GM12878 (cell line): ENCODE results near the gene TSBP1. TPM values are rescaled to one million over a fixed set of nuclear protein-coding genes. Genes with fewer than 3 reads are reported as not detected.

Experiments used
- ATAC-seq: fragments of 200-7000 bp; cut with Tn5 transposase; 3 replicates; pipeline ENCODE4 v1.9.1; 2020; ENCODE audit warnings: mild to moderate bottlenecking, moderate library complexity
- BruUV-seq: library from RNA; stranded (reverse); fragments of 400-500 nt; replicated peaks from 2 replicates; lab custom pipeline; 2021; lab: Mats Ljungman, UMichigan
- CTCF ChIA-PET: fragments of 300-600 bp; sonication (Branson Sonifier 250); formaldehyde crosslinking; extraction: SDS; loops from one replicate; lab custom pipeline; 2021; ENCODE audit warnings: inconsistent platforms; lab: Yijun Ruan, JAX
- POLR2A ChIA-PET: fragments of 350-600 bp; formaldehyde crosslinking; extraction: SDS; loops from one replicate; lab custom pipeline; 2021; ENCODE audit warnings: inconsistent platforms; lab: Charles Lee
- RAD21 ChIA-PET: fragments of 300-600 bp; sonication (Branson Sonifier 250); formaldehyde crosslinking; loops from one replicate; lab custom pipeline; 2023; ENCODE audit warnings: antibody characterized with exemption; ENCODE audit not compliant: unreplicated experiment; lab: Charles Lee
- SMC1A ChIA-PET: fragments of 300-600 bp; sonication (Branson Sonifier 250); formaldehyde crosslinking; loops from one replicate; lab custom pipeline; 2023; ENCODE audit not compliant: unreplicated experiment, uncharacterized antibody; lab: Charles Lee
- DNase-seq: peaks from one replicate; pipeline ENCODE4 v3.0.0-alpha.2; 2011; ENCODE audit warnings: low read depth, low spot score
- FAIRE-seq: peaks from 3 replicates; lab custom pipeline; 2011; peaks lifted over from hg19 to GRCh38; lab: Jason Lieb, UNC
- H2AFZ ChIP-seq: 2 replicates; pipeline ENCODE4 v1.6.0; 2011; ENCODE audit warnings: low read depth, low read length, control low read depth; ENCODE audit not compliant: control insufficient read depth
- H3K27ac ChIP-seq: 2 replicates; pipeline ENCODE4 v1.5.1; 2011; ENCODE audit warnings: control low read depth; ENCODE audit not compliant: control insufficient read depth, insufficient read depth
- H3K27me3 ChIP-seq, 2 experiments: replicated peaks in 1 of 2; 2 replicates each; pipeline versions ENCODE4 v1.6.0 to v1.6.1; 2011; ENCODE audit warnings: low read length in 1 of 2; ENCODE audit not compliant: control insufficient read depth in 2 of 2, insufficient read depth in 2 of 2
- H3K36me3 ChIP-seq, 2 experiments: 2 replicates each; pipeline ENCODE4 v1.5.1; 2011; ENCODE audit warnings: low read length in 1 of 2; ENCODE audit not compliant: control insufficient read depth in 2 of 2, insufficient read depth in 2 of 2
- H3K4me1 ChIP-seq: 2 replicates; pipeline ENCODE4 v1.6.1; 2011; ENCODE audit warnings: mild to moderate bottlenecking, low read length, moderate library complexity, mixed read lengths; ENCODE audit not compliant: control insufficient read depth, insufficient read depth
- H3K4me2 ChIP-seq: 2 replicates; pipeline ENCODE4 v1.6.0; 2011; ENCODE audit warnings: control low read depth; ENCODE audit not compliant: control insufficient read depth, insufficient read depth
- H3K4me3 ChIP-seq: fragments of 200-600 bp; sonication (generic); 2 replicates; pipeline ENCODE4 v1.5.1; 2016
- H3K79me2 ChIP-seq: 2 replicates; pipeline ENCODE4 v1.6.0; 2011; ENCODE audit warnings: low read length; ENCODE audit not compliant: control insufficient read depth, insufficient read depth
- H3K9ac ChIP-seq: 2 replicates; pipeline ENCODE4 v1.8.0; 2011; ENCODE audit warnings: low read length, control low read depth, mixed read lengths; ENCODE audit not compliant: control insufficient read depth, insufficient read depth
- H3K9me3 ChIP-seq: replicated peaks from 3 replicates; pipeline ENCODE4 v1.5.1; 2011; ENCODE audit warnings: mild to moderate bottlenecking, low read length; ENCODE audit not compliant: control insufficient read depth, insufficient read depth
- H4K20me1 ChIP-seq: 2 replicates; pipeline ENCODE4 v1.6.0; 2011; ENCODE audit not compliant: control insufficient read depth, insufficient read depth
- BRCA1 ChIP-seq: IDR thresholded peaks from 2 replicates; pipeline ENCODE4 v1.6.1; 2011; ENCODE audit warnings: low read depth, low read length, improper control_type of control experiment
- CEBPB ChIP-seq, 2 experiments: fragments of 150-350 bp in 1 of 2; IDR thresholded peaks; 2 replicates each; pipeline ENCODE4 v1.6.1; 2012 to 2014; ENCODE audit warnings: low read depth in 2 of 2, low read length in 2 of 2, borderline replicate concordance in 1 of 2, inconsistent platforms in 1 of 2
- STAT3 ChIP-seq: IDR thresholded peaks from 2 replicates; pipeline ENCODE4 v1.6.1; 2011; ENCODE audit warnings: low read depth, low read length, improper control_type of control experiment
- WGBS: methylation state at CpG from one replicate; pipeline ENCODE4 v1.1.6; 2016; ENCODE audit warnings: low lambda C conversion rate; ENCODE audit not compliant: insufficient replicate concordance, insufficient coverage; ENCODE audit errors: missing lambda C conversion rate; 5-methylcytosine and 5-hydroxymethylcytosine counted together
- in situ Hi-C: fragments of 300-500 bp; cut with MboI; formaldehyde crosslinking; loops from 9 replicates; pipeline ENCODE4 v1.14.3; 2018; ENCODE audit warnings: mixed read lengths
- intact Hi-C: fragments of 100-400 bp; cut with micrococcal nuclease; formaldehyde crosslinking; loops from one replicate; pipeline ENCODE4 v1.14.2; 2022; ENCODE audit not compliant: unreplicated experiment
- polyA plus RNA-seq, 11 experiments: library from polyadenylated mRNA; depleted of rRNA in 4 of 11; unstranded in 6 of 11; stranded (reverse) in 5 of 11; fragments of >200 nt; fragmentation: Nextera tagmentation in 4 of 11; fragmentation: Illumina TruSeq in 1 of 11; extraction: Ambion mirVana in 4 of 11; extraction: Trizol in 1 of 11; gene quantifications; 1 replicate in 1 of 11; 2 replicates in 10 of 11; pipeline versions ENCODE4 v1.2.1 to v1.2.3, GENCODE V29; 2011 to 2016; ENCODE audit warnings: inconsistent platforms in 2 of 11, missing spikeins in 2 of 11, low read depth in 1 of 11
- small RNA-seq: library from RNA; depleted of rRNA; stranded (forward); fragments of <200 nt; gene quantifications from one replicate; pipeline ENCODE3, GENCODE V24; 2014
- total RNA-seq, 4 experiments: library from RNA; depleted of rRNA in 3 of 4; stranded (reverse); fragments of >200 nt in 3 of 4; fragmentation: Illumina TruSeq in 1 of 4; extraction: Trizol in 1 of 4; gene quantifications; 2 replicates each; pipeline versions ENCODE4 v1.2.1 to v1.2.3, GENCODE V29; 2013 to 2021

The TSBP1 gene
- total and polyA plus RNA-seq, 10 of the 15 experiments (the other 5 are each of a cell fraction or from before 2014, with no cell fraction given): not detected

DNA sequence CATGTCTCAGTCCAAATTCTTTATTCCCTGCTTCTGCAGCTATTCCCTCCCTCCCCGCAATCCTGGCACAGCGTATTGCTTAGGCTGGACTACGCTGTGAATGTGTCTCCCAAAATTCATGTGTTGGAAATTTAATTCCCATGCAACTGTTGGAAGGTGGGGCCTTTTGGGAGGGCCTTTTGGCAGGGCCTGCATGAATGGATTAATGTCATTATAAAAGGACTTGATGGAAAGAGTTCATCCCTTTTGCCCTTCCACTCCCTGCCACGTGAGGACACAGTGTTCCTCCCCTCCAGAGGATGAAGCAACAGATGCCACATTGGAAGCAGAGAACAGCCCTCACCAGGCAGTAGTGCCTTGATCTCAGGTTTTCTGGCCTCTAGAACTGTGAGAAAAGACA, 127.4 kb downstream of the TSBP1 start:
- Histone ChIP-seq H3K4me1 (no peaks in the 10 kb centered on the region), H2AFZ (no peak overlapping the region), H3K36me3 (no peaks in the 10 kb centered on the region), H3K9ac (no peak overlapping the region), H3K9me3 (peaks cover 6% of the 10 kb centered on the region; the same call in 2 of the 3 replicates), H3K79me2 (no peaks in the 10 kb centered on the region), H3K27ac (no peak overlapping the region), H3K4me2 (no peak overlapping the region), H3K27me3 (no peaks in the 10 kb centered on the region; a peak in 1 of 4 replicates), H3K4me3 (no peak overlapping the region), H4K20me1 (no peaks in the 10 kb centered on the region)
- ATAC-seq (no peak), FAIRE-seq (no peak), DNase-seq (no peak)
- POLR2A ChIA-PET: no interaction called here
- CTCF ChIA-PET: interaction anchor here (1.0 to 6.6 kb wide), 13 partner anchors 9 to 623 kb away, joined by 3 to 98 read pairs (median 7); partner anchors contain the start of gene ATF6B
- in situ Hi-C loops (no loop called here), intact Hi-C loops (loop anchor here (5.0 to 10.0 kb wide), 2 partner anchors 127 to 461 kb away; no protein-coding TSS in a partner anchor)
- WGBS: 81% methylated on average over 4 of the region's 4 CpGs
- RAD21 ChIA-PET: interaction anchor here (1.3 to 1.7 kb wide), 5 partner anchors 11 to 187 kb away, joined by 3 to 10 read pairs (median 7); no protein-coding TSS in a partner anchor
- no peak for TF ChIP-seq BRCA1
- TF ChIP-seq STAT3: no peak
- no peak for TF ChIP-seq CEBPB (IDR thresholded peaks at IDR 0.05; ENCODE audit: borderline replicate concordance in 1 of 2, low read depth in 2 of 2, low read length in 2 of 2)
- BruUV-seq: no TSS peak
- SMC1A ChIA-PET: interaction anchor here (1.2 to 5.0 kb wide), 9 partner anchors 19 to 624 kb away, joined by 3 to 32 read pairs (median 8); partner anchors contain the start of gene BTNL2

Small RNA genes within 50 kb of the gene (small RNA-seq; reads per million reads assigned to genes)
- not detected for gene RNU6-603P

Other genes with a start within 250 kb of the TSBP1 start
Only the 7 nearest of the 15 such genes appear.
- gene AGER, start 187.7 kb downstream of the TSBP1 start, total RNA-seq (2014; rRNA removed): 2.9 and 3.7 TPM in 2 replicates
- gene AGER, start 187.7 kb downstream of the TSBP1 start, total RNA-seq (2014; rRNA removed; fragmentation: Illumina TruSeq; extraction: Trizol): 3.1 and 3.8 TPM in 2 replicates
- 15.4 and 15.7 TPM in 2 replicates for gene AGER, start 187.7 kb downstream of the TSBP1 start, total RNA-seq (2021)
- gene AGER, start 187.7 kb downstream of the TSBP1 start, polyA plus RNA-seq (2011; rRNA removed): 8.7 and 9.1 TPM in 2 replicates
- gene AGER, start 187.7 kb downstream of the TSBP1 start, polyA plus RNA-seq (2014; fragmentation: Illumina TruSeq; extraction: Trizol): 6.1 and 9.6 TPM in 2 replicates
- 1 to 10 TPM; 1.1 to 3.9 TPM for gene AGER, start 187.7 kb downstream of the TSBP1 start, polyA plus RNA-seq (2014; fragmentation: Nextera tagmentation; extraction: Ambion mirVana)
- gene AGER, start 187.7 kb downstream of the TSBP1 start, polyA plus RNA-seq (2014; rRNA removed): 14.5 and 18.2 TPM in 2 replicates
- gene AGER, start 187.7 kb downstream of the TSBP1 start, polyA plus RNA-seq (2016; fragmentation: Nextera tagmentation; extraction: Ambion mirVana): 1 to 10 TPM; 2.2 to 3.0 TPM
- 19.3 and 20.8 TPM in 2 replicates for gene PBX2, start 181.7 kb downstream of the TSBP1 start, total RNA-seq (2014; rRNA removed)
- gene PBX2, start 181.7 kb downstream of the TSBP1 start, total RNA-seq (2014; rRNA removed; fragmentation: Illumina TruSeq; extraction: Trizol): 20.3 and 21.8 TPM in 2 replicates
- gene PBX2, start 181.7 kb downstream of the TSBP1 start, total RNA-seq (2021): 59.6 and 66.5 TPM in 2 replicates
- gene PBX2, start 181.7 kb downstream of the TSBP1 start, polyA plus RNA-seq (2011; rRNA removed): 35.7 and 48.8 TPM in 2 replicates
- 50.7 and 50.9 TPM in 2 replicates for gene PBX2, start 181.7 kb downstream of the TSBP1 start, polyA plus RNA-seq (2014; fragmentation: Illumina TruSeq; extraction: Trizol)
- gene PBX2, start 181.7 kb downstream of the TSBP1 start, polyA plus RNA-seq (2014; fragmentation: Nextera tagmentation; extraction: Ambion mirVana): 1 to 10 TPM in 1 of 2 experiments, under 1 TPM in 1; 0.84 to 1.2 TPM
- 58.0 and 73.3 TPM in 2 replicates for gene PBX2, start 181.7 kb downstream of the TSBP1 start, polyA plus RNA-seq (2014; rRNA removed)
- 1 to 10 TPM; 2.7 to 3.7 TPM for gene PBX2, start 181.7 kb downstream of the TSBP1 start, polyA plus RNA-seq (2016; fragmentation: Nextera tagmentation; extraction: Ambion mirVana)
- 117 and 133 TPM in 2 replicates for gene GPSM3, start 179.3 kb downstream of the TSBP1 start, total RNA-seq (2014; rRNA removed)
- 63.7 and 71.6 TPM in 2 replicates for gene GPSM3, start 179.3 kb downstream of the TSBP1 start, total RNA-seq (2014; rRNA removed; fragmentation: Illumina TruSeq; extraction: Trizol)
- gene GPSM3, start 179.3 kb downstream of the TSBP1 start, total RNA-seq (2021): 131 TPM in 2 replicates
- 65.3 and 131 TPM in 2 replicates for gene GPSM3, start 179.3 kb downstream of the TSBP1 start, polyA plus RNA-seq (2011; rRNA removed)
- gene GPSM3, start 179.3 kb downstream of the TSBP1 start, polyA plus RNA-seq (2014; fragmentation: Illumina TruSeq; extraction: Trizol): 60.2 and 104 TPM in 2 replicates
- gene GPSM3, start 179.3 kb downstream of the TSBP1 start, polyA plus RNA-seq (2014; fragmentation: Nextera tagmentation; extraction: Ambion mirVana): 10 to 100 TPM; 22.0 to 61.9 TPM
- gene GPSM3, start 179.3 kb downstream of the TSBP1 start, polyA plus RNA-seq (2014; rRNA removed): 112 and 144 TPM in 2 replicates
- gene GPSM3, start 179.3 kb downstream of the TSBP1 start, polyA plus RNA-seq (2016; fragmentation: Nextera tagmentation; extraction: Ambion mirVana): 100 to 1,000 TPM; 114 to 137 TPM
- gene NOTCH4, start 147.8 kb downstream of the TSBP1 start, total RNA-seq (2014; rRNA removed): 1.1 and 1.7 TPM in 2 replicates
- 0.83 and 1.1 TPM in 2 replicates for gene NOTCH4, start 147.8 kb downstream of the TSBP1 start, total RNA-seq (2014; rRNA removed; fragmentation: Illumina TruSeq; extraction: Trizol)
- gene NOTCH4, start 147.8 kb downstream of the TSBP1 start, total RNA-seq (2021): 1.7 and 1.8 TPM in 2 replicates
- 3.0 and 3.3 TPM in 2 replicates for gene NOTCH4, start 147.8 kb downstream of the TSBP1 start, polyA plus RNA-seq (2011; rRNA removed)
- 0.78 and 1.1 TPM in 2 replicates for gene NOTCH4, start 147.8 kb downstream of the TSBP1 start, polyA plus RNA-seq (2014; fragmentation: Illumina TruSeq; extraction: Trizol)
- under 1 TPM; 0.66 to 0.77 TPM for gene NOTCH4, start 147.8 kb downstream of the TSBP1 start, polyA plus RNA-seq (2014; fragmentation: Nextera tagmentation; extraction: Ambion mirVana)
- gene NOTCH4, start 147.8 kb downstream of the TSBP1 start, polyA plus RNA-seq (2014; rRNA removed): 1.6 and 2.3 TPM in 2 replicates
- gene NOTCH4, start 147.8 kb downstream of the TSBP1 start, polyA plus RNA-seq (2016; fragmentation: Nextera tagmentation; extraction: Ambion mirVana): 1 to 10 TPM; 1.6 to 3.2 TPM
- gene BTNL2, start 35.3 kb upstream of the TSBP1 start, total RNA-seq (2014; rRNA removed): 0.11 TPM in 1 of 2 replicates, not detected in the other
- not detected in 2 replicates for gene BTNL2, start 35.3 kb upstream of the TSBP1 start, total RNA-seq (2014; rRNA removed; fragmentation: Illumina TruSeq; extraction: Trizol)
- gene BTNL2, start 35.3 kb upstream of the TSBP1 start, total RNA-seq (2021): 0.26 TPM in 1 of 2 replicates, not detected in the other
- gene BTNL2, start 35.3 kb upstream of the TSBP1 start, polyA plus RNA-seq (2011; rRNA removed): 0.20 TPM in 1 of 2 replicates, not detected in the other
- gene BTNL2, start 35.3 kb upstream of the TSBP1 start, polyA plus RNA-seq (2014; fragmentation: Illumina TruSeq; extraction: Trizol): not detected in 2 replicates
- gene BTNL2, start 35.3 kb upstream of the TSBP1 start, polyA plus RNA-seq (2014; fragmentation: Nextera tagmentation; extraction: Ambion mirVana): under 1 TPM in 1 of 2 experiments, not detected in 1; 0.29 TPM
- gene BTNL2, start 35.3 kb upstream of the TSBP1 start, polyA plus RNA-seq (2014; rRNA removed): 0.26 TPM in 1 of 2 replicates, not detected in the other
- not detected for gene BTNL2, start 35.3 kb upstream of the TSBP1 start, polyA plus RNA-seq (2016; fragmentation: Nextera tagmentation; extraction: Ambion mirVana)
- 2,559 and 2,863 TPM in 2 replicates for gene HLA-DRA, start 68.0 kb upstream of the TSBP1 start, total RNA-seq (2014; rRNA removed)
- gene HLA-DRA, start 68.0 kb upstream of the TSBP1 start, total RNA-seq (2014; rRNA removed; fragmentation: Illumina TruSeq; extraction: Trizol): 2,824 and 2,869 TPM in 2 replicates
- 2,040 and 2,127 TPM in 2 replicates for gene HLA-DRA, start 68.0 kb upstream of the TSBP1 start, total RNA-seq (2021)
- 6,832 and 7,093 TPM in 2 replicates for gene HLA-DRA, start 68.0 kb upstream of the TSBP1 start, polyA plus RNA-seq (2011; rRNA removed)
- 3,849 and 4,829 TPM in 2 replicates for gene HLA-DRA, start 68.0 kb upstream of the TSBP1 start, polyA plus RNA-seq (2014; fragmentation: Illumina TruSeq; extraction: Trizol)
- gene HLA-DRA, start 68.0 kb upstream of the TSBP1 start, polyA plus RNA-seq (2014; fragmentation: Nextera tagmentation; extraction: Ambion mirVana): 1,000 to 10,000 TPM; 4,131 to 6,024 TPM
- gene HLA-DRA, start 68.0 kb upstream of the TSBP1 start, polyA plus RNA-seq (2014; rRNA removed): 2,742 and 2,894 TPM in 2 replicates
- gene HLA-DRA, start 68.0 kb upstream of the TSBP1 start, polyA plus RNA-seq (2016; fragmentation: Nextera tagmentation; extraction: Ambion mirVana): 1,000 to 10,000 TPM; 2,299 to 2,366 TPM
- 59.4 and 60.7 TPM in 2 replicates for gene HLA-DRB5, start 158.4 kb upstream of the TSBP1 start, total RNA-seq (2014; rRNA removed)
- 52.2 and 57.1 TPM in 2 replicates for gene HLA-DRB5, start 158.4 kb upstream of the TSBP1 start, total RNA-seq (2014; rRNA removed; fragmentation: Illumina TruSeq; extraction: Trizol)
- gene HLA-DRB5, start 158.4 kb upstream of the TSBP1 start, total RNA-seq (2021): 84.0 and 88.3 TPM in 2 replicates
- gene HLA-DRB5, start 158.4 kb upstream of the TSBP1 start, polyA plus RNA-seq (2011; rRNA removed): 69.3 and 108 TPM in 2 replicates
- 38.0 and 39.2 TPM in 2 replicates for gene HLA-DRB5, start 158.4 kb upstream of the TSBP1 start, polyA plus RNA-seq (2014; fragmentation: Illumina TruSeq; extraction: Trizol)
- 10 to 100 TPM; 38.5 to 40.6 TPM for gene HLA-DRB5, start 158.4 kb upstream of the TSBP1 start, polyA plus RNA-seq (2014; fragmentation: Nextera tagmentation; extraction: Ambion mirVana)
- 66.3 and 81.7 TPM in 2 replicates for gene HLA-DRB5, start 158.4 kb upstream of the TSBP1 start, polyA plus RNA-seq (2014; rRNA removed)
- gene HLA-DRB5, start 158.4 kb upstream of the TSBP1 start, polyA plus RNA-seq (2016; fragmentation: Nextera tagmentation; extraction: Ambion mirVana): 10 to 100 TPM; 84.0 to 91.8 TPM